Suprapubic skin (tissue), 3 donors: ENCODE measurements around the gene RASSF5.

Experiments
- POLR2A ChIP-seq, 2 donors: fragments of 450-650 bp; IDR thresholded peaks; one replicate each; pipeline ENCODE4 v1.6.1; 2017; ENCODE audit warnings: antibody characterized with exemption in 2 of 2, mild to moderate bottlenecking in 2 of 2, moderate library complexity in 2 of 2
- TF ChIP-seq, protein P1 (sequence below), 2 donors: fragments of 200-600 bp in 1 of 2; fragments of 450-650 bp in 1 of 2; sonication (generic) in 1 of 2; IDR thresholded peaks; one replicate each; pipeline ENCODE4 v1.5.1; 2016 to 2019; ENCODE audit warnings: antibody characterized with exemption in 2 of 2, mild to moderate bottlenecking in 1 of 2, moderate library complexity in 1 of 2

DNA sequence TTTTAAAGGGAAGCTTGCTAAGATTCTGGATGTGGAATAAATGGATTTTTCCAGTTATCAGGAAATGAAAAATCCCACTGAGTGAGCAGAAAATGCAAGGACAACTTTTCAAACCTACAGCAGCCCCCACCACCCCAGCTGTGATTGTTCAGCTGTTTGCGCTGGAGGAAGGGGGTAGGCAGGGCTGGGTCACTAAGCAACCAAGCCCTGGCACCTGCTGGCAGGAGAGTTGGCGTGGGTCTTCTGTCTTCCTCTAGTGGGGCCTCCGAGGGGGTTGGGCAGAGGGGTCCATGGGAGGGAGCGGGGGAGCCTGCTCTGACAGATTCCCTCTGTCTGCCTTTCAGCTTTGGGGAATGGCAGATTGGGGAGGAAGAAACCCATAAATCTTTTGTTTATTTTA is 59.7 kb downstream of the RASSF5 start:
- TF ChIP-seq, protein P1, sequence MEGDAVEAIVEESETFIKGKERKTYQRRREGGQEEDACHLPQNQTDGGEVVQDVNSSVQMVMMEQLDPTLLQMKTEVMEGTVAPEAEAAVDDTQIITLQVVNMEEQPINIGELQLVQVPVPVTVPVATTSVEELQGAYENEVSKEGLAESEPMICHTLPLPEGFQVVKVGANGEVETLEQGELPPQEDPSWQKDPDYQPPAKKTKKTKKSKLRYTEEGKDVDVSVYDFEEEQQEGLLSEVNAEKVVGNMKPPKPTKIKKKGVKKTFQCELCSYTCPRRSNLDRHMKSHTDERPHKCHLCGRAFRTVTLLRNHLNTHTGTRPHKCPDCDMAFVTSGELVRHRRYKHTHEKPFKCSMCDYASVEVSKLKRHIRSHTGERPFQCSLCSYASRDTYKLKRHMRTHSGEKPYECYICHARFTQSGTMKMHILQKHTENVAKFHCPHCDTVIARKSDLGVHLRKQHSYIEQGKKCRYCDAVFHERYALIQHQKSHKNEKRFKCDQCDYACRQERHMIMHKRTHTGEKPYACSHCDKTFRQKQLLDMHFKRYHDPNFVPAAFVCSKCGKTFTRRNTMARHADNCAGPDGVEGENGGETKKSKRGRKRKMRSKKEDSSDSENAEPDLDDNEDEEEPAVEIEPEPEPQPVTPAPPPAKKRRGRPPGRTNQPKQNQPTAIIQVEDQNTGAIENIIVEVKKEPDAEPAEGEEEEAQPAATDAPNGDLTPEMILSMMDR (IDR thresholded peaks at IDR 0.05): no peak
- TF ChIP-seq POLR2A (IDR thresholded peaks at IDR 0.05): no peak
